Dermis microvascular lymphatic vessel endothelial cell (primary cell): ENCODE data around the gene MYH15. TPM values are rescaled to one million over a fixed set of nuclear protein-coding genes. Genes with fewer than 3 reads are reported as not detected.

Source experiments
- DNase-seq, 2 donors: peaks; one replicate each; pipeline versions ENCODE4 v3.0.0 to v3.0.0-alpha.2; 2010; ENCODE audit warnings: low read depth in 2 of 2
- total RNA-seq: library from RNA; depleted of rRNA; stranded (reverse); fragments of >200 nt; gene quantifications from 2 replicates; pipeline ENCODE4 v1.2.1, GENCODE V29; 2014

Gene MYH15
- total RNA-seq, 1 donor from 2014 or later = 0.13 TPM

DNA sequence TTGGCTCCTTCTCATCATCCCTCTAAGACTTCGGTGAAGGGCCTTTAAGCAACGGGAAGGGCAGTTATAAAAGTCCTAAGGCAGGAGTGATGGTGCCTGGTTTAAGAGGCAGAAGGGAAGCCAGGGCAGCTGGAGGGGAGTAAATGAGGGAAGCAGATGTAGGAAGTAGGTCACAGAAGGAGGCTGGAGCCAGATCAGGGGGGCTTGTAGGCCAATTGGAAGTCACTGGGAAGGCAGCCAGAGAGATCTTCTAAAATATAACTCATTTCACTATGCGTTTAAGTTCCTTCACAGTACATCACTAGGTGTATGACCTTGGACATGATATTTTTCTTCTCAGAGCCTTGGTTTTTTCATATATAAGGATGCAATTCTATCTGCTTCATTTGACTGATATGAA, 94.7 kb downstream of the MYH15 start:
- DNase-seq = no peak

DNA sequence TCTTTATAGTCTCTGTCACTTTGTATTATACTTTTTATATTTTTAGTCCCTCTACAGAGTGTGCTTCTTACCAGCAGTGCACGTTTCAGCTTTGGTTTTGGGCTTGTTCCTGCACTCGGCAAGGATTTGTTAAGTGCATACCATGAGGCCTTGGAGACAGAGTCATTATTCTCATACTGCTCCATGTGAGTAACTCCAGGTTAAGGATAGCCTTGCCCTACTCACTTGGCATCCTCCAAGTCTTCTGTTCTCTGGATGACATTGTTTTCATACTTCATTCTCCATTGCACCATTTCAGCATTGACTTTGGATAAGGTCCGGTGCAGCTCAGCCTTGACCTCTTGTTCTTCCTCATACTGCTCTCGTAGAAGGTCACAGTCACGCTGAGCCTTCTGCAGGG, 96.4 kb downstream of the MYH15 start:
- DNase-seq = no peak

DNA sequence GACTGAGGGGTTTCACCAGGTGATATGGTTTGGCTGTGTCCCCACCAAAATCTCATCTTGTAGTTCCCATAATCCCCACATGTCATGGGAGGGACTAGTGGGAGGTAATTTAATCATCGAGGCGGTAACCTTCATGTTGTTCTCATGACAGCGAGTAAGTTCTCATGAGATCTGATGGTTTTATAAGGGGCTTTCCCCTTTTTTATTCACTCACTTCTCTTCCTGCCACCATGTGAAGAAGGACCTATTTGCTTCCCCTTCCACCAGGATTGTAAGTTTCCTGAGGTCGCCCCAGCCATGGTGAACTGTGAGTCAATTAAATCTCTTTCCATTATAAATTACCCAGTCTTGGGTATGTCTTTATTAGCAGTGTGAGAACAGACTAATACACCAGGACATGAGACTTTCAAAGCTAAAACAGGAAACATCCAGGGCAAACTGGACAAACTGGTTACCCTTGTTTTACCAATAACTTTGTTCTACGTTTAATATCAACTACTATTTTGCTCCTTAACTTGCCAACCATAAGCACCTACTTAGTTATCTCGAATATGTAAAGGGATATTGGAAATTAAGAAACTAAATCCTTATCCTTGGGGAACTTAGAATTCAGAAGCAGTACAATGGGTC, 98.2 kb downstream of the MYH15 start:
- no peak for DNase-seq

DNA sequence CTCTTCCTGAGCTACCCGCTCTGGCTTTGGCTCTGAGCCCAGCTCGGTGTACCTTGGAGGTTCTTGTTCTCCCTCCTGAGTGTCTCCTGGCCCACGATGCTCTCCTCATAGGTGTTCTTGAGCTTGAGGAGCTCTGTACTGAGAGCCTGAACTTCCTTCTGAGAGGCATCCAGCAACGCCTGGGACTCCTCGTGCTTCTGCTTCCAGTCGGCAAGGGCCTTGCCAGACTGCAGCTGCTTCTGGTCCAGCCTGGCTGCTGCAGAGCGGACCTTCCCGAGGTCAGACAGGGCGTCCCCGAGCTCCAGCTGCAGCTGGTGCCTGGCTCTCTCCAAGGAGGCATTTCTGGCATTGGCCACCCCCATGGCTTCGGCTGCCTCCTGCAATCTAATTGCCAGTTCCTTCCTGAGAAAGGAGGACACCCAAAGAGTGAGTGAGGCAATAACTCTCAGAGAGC, 99.8 kb downstream of the MYH15 start:
- no peak for DNase-seq

DNA sequence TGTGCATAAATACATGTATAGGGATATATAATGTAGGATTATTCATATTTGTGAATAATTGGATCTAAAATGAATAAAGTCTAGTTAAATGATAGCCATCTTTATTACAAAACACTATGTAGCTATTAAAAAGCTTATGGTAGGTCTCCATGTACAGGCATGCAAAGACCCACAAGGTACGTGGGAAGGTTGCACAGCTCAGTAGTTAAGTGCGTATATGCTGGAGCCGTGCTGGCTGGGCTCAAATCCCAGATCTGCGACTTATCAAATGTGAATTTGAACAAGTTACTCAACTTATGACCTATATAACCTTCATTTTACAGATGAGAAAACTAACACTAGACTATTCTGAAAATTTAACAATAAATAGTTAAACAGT, 100.6 kb downstream of the MYH15 start:
- DNase-seq = no peak

DNA sequence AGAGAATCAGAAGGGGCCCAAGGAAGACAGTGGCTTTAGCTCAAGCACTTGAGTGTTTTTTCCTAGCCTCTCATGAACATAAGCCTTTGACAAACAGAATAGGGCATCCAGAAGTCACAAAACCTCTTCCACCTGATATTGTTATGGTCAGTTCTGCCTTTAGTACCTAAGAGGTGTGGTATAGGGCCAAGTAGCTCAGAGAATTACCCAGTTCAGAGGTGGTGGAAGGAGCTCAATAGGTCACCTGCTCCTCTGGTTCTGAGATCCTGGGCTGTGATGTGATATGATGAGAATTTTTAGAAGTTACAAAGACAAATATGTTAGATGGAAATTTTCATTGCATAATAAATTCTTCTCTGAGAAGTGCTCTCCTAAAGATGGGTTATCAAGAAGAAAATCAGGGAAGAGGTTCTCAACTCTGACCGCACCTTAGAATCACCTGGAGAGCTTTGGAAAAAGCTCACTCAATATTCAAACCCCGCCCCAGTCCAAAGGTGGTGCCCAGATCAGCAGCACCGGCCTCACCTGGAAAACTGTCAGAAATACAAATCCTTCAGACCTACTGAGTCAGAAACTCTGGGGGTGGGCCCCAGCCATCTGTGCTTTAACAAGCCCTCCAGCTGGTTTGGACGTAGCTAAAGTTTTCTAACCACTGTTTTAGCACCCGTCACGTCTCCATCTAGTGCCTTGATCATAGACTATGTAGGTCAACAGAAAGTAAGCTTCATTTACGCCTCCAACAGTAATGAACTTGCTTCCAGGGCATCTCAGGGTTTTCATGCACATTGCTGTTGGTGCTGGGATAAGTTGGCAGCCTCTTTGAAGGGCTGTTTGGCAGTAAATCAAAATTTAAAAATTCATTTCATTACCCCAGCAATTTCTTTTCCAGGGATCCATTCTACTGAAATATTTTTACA, 101.3 kb downstream of the MYH15 start:
- no peak for DNase-seq

DNA sequence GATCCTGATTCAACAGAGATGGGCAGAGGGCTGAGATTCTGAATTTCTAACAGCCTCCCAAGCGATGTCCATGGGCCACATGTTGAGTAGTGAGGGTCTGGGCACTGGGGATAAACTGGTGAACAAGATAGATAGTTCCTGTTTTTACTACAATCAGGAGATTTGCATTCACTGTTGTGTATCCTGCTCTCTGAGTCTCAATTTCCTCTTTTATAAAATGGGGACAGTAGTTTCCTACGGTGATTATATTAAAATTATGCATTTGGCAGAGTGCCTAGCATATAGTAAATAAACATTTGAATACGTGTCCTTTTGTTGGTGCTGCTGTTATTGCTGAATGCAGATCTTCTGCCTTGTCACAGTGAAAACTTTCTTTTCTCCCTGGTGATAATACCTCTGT, 102.5 kb downstream of the MYH15 start:
- DNase-seq = peak in 1 of 2 donors; percentile 1

DNA sequence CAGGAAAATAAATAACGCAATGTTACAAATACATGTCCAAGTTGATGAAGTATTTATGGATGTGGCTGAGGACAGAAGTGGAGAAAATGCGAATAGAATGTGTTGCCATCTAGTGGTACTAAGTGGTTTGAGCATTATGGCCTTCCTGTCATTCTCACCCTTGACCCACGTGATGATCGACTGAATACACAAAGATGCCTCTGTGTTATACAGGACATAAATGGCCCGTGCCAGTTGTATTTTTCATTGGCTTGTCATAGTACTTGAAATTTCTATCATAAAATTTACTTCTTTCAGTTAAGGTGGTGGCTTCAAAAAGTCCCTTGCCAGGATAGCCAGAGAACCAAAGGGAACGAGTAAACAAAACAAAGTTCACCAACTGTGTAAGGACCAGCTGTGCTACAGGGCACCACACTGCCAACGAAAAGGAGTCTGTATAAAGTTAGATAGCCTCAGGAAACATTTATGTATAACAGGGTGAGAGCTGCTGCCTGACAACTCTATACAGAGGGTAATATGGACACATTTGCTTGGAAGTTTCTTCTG, 103.7 kb downstream of the MYH15 start:
- peak; percentile 80 for DNase-seq

DNA sequence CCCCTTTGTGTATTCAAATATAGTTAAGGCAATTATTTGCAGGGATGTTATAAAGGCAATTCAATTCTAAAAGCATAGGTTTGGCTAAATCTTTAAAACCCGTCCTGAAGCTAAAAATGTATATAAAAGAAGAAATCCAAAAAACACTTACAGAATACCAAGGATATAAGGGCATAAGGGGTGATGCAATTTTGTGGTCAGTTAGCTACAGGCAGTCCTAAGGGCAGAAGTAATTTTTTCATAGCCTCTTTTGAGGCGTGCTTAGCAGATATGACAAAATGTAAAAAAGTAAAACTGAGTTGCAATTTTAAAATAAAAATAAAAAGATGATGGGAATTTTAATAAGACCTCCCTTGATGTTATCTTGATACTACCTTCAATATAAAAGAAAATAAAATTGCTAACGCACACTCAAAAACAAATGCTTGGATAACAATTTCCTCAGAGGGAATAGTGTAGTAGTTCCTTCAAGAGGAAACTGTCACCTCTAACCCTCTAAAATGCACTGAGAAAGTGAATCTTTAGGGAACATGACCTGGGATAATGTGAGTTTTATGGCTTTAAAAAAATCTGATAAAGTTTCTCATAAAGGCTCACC, 104.2 kb downstream of the MYH15 start:
- no peak for DNase-seq

DNA sequence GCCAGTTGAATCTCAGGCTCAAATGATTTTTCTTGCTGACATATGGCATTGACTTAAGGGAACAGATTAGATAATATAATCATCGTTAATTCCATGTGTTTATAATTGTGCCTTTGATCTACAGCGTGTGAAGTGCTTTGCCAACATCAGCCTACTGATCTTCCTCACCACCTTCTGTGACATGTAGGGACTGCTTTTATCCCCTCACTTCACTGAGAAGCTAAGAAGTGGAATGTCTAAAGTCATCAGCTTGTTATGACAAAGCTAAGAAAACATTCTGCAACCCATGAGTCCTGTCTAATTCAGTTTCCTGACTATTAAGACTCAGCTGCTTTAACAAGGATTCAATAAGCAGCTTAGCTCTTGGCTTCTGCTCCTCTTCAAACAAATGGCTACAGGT, 106.0 kb downstream of the MYH15 start:
- DNase-seq = no peak

DNA sequence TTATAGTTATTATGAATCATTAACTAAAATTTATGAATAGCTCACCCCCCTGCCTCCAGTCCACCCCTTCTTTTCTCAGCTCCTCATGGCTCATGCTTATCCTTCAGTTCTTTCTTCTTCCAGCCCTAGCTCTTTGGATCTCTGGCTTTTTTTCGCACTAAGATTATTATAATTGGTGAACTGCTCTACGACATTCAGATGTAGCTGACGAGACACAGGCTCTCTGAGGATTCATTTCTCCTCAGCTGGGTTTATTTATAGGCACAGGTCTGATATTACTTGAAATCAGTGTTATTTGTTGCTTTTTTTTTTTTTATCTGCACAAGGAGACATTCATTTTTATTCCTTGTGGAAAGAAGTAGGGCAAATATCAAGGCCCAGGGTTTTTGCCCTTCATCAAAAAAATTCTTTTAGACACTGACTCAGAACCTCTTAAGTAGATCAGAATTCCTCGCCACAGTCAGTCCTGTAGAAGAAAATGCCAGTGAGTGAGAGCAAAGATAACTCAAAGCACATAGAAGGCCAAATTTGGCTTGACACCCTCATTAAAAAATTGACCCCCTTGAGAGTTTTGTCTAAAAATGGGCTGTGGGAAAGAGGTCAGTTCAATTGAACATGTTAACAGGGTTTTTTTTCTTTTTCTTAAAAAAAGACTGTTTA, 106.6 kb downstream of the MYH15 start:
- no peak for DNase-seq

DNA sequence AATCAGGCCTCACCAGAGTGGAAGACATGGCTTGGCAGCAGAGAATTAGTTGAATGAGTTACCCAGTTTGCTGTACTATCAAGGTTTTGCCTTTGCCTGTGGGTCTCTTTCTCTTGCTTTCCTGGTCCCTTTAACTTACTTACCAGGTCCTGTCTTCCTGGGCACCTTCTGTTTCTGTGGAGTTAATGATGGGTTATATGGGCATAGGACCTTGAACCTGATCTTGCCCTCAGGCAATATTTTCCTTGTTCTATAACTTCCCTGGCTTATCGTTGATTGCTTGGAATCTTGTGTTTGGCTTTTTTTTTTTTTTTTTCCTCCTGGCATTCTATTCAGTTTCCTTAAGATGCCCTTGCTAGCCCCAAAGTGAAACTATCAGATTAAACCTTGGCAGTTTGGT, 107.2 kb downstream of the MYH15 start:
- DNase-seq = no peak

DNA sequence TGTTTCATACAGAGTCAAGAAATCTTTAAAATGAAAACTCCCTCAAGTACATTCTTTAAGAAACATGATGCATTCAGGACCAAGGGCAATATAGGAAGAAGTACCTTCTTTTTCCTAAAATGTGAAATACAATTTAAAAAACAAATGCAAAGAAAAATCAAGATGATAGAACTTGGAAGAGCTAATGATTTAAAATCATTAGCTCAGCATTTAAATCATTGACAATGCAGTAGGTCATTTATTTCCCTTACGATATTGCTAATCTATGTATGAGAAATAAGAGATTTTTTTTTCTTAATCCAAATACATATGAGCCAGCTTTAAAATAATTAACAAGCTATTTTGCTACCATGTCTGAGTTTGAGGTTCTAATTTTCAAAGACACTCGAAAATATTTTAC, 108.6 kb downstream of the MYH15 start:
- DNase-seq = no peak

DNA sequence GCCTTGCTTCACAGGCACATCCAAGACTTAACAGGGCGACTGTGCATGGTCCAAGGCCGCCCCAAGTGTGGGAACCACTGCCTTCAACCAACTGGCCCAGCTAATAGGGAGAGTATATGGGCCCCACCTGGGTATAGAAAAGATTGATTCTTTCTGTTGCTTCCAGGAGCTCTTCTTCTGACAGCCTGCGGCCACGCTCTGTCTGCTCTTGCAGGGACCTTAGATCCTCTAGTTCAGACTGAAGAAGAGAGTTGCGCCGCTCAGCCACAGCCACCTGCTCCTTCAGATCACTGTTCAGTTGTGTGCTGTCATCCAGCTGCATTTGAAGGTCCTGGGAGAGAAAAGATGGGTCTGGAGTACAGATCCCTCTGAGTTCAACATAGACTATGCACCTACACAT, 111.9 kb downstream of the MYH15 start:
- no peak for DNase-seq

DNA sequence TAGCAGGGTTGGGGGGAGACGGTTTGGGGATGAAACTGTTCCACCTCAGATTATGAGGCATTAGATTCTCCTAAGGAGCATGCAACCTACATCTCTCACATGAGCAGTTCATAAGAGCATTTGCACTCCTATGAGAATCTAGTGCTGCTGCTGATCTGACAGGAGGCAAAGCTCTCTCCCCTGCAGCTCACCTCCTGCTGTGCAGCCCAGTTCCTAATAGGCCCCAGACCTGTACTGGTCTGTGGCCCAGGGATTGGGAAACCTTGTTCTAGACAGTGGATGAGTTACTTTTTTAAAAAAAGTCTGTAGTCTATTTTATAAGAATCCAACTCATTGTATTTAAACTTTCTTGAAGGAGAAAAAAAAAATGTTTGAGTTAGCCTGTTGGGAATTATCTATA, 114.1 kb downstream of the MYH15 start:
- DNase-seq = no peak

DNA sequence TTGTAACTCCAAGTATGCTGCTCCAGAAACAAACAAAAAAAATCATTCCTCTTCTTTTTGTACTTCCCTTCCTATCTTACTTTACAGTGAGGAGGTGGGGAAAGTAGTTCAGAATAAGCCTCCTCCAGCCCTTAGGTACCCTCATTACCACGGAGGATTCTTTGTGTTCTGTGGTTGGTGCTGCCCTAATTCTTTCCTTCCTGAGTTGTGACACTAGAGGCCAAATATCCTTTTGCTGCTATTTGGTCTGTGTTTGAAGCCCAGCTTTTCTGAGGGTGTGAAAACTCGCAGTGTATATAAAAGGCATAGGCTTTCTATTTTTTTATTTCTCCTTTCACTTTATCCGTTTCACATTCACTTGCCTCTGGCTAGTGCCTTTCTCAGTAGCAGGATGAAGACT, 115.8 kb downstream of the MYH15 start:
- no peak for DNase-seq

DNA sequence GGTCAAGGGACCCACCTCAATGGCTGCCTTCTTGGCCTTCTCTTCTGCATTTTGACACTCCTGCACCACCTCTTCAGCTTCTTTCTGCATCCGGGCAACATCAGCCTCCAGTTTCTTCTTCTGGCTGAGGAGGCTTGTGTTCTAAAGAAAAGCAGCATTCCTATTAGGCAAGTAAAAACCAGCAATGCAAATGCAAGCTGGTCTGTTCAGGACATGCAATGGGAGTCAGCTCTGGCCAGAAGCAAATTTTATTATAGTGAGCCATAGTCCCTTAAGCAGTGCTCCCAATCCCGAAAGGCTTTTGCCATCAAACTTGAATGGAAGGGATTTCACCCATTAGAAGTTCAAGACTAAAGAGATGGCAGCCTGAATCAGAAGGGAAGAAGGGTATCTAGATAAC, 116.4 kb downstream of the MYH15 start:
- DNase-seq = no peak

DNA sequence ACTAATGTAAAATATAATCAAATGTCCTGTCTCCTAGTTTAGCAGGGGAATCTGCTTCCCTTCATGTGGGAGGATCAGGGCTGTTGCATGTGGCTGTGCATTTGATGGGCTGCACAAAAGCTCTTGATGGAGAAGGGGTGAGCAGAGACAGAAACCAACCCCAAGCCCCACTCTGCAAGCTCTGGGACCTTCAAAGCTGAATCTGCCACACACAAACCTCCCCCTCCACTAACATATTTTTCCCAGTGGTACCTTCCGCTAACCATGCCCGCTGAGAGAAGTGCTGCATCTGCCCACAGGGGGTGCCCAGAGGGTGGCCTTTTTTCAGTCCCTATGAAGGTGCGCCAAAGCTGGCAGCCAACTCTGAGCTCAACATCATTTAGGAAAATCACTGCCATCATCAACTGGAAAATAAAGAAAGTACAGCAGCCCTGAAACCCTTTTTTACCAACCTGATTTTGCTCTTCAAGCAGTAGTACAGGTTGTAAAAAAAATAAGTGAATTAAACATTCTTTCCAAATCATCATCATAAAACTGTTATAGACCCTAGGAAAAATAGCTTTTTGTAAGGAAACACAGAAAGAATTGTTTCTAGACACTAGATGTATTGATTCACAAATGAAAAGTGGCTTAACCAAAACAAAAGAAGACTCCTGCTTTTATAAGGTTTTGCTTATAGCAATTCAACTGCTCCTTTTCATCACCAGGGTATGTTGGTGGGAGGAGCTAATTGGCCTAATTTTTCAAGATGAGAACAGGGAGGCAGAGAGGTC, 117.1 kb downstream of the MYH15 start:
- no peak for DNase-seq

DNA sequence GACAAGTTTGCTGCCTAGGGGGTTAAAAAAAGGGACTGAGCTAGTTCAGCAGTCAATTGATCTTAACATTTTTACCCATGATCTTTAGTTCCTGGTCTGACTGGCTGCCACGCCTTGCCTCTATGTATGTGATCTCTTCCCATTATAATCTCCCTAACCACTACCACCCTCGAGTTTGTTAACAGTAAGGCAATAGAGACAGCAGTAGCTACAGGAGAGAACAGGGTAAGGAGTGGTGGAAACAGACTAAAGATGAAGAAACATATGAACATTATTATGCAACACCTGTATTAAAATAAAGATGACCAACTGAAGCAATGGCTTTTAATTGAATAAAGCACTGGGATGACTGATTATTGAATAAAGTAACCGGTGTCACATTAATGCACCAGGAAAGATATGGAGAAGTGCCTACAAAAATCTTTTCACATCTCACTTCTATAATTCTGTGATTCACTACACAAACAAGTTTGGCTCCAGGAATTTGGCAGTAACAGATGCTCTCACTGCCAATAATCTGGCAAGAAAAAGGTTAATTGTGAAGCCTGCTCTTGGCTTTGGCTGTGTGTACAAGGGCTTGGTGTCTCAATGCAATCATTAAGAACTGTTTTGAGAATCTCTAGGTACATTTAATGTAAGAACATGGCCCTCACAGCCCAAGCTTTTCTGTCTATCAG, 118.3 kb downstream of the MYH15 start:
- DNase-seq = no peak

DNA sequence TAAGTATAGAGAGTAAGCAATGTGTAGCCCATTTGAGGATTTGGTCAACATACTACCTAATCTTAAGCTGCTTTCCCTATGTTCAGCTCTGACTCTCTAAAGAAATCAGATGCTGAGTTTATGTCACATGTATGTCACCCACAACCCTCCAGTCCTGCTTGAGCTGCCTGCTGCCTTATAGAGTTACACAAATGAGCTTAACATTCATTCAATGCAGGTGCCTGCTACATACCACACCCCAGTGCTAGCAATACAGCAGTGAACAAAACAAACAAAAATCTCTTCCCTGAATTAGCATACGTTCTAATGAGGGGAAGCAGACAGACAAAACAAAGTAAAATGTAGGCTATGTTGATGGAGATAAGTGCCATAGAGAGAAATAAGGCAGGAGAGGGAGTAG, 121.0 kb downstream of the MYH15 start:
- no peak for DNase-seq
